ENCODE measurements around the gene RASA2.

The RASA2 gene

DNA sequence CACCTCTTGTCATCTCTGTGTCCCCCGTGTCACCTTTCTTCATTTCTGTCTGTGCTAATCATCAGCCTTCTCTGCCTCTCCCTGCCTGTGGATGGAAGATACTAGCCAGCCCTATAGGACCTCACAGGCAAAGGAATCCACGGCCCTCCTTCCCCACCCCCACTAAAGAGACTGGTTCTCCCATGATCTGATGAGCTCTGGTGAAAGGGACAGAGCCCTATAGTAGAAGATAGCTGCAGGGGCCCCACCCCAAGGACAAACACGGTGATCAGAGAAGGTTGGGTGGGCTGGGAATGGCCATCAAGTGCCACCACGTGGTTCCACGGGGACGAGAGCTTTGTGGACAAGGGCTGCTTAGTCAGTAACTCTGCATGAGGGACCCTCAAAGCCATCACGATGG lies 27.8 kb upstream of the RASA2 start:
- no peak overlapping the region for H3K27ac ChIP-seq

DNA sequence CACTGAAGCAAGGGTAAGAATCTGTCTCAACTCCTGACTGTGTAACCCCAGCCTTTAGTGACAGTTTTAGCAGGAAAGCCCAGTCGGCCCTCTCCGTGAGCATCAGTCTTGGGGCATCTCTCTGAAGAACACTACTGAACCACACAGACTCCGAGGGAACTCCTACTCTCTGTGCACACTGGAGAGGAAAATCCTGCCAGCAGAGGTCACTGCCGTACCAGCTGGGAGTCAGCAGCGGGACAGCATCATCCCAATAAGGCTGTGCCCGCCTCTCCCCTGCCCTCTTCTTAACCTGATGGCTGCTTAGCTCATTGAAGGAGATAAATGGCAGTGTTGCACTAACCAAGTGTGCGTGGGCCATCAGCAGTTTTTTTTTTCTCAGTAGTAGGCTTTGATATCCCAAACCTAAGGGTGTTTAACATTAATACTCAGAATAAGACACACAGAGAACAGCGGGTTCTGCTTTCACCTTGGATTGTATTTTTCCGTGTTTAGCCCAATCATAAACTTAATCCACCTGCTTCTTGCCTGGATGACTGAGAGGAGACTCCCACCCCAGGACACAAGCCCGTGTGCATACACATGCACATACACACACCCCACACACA lies 26.6 kb upstream of the RASA2 start:
- no peak for TF ChIP-seq ZFX (IDR thresholded peaks at IDR 0.05; ENCODE audit: borderline replicate concordance)
- TF ChIP-seq, protein P1, sequence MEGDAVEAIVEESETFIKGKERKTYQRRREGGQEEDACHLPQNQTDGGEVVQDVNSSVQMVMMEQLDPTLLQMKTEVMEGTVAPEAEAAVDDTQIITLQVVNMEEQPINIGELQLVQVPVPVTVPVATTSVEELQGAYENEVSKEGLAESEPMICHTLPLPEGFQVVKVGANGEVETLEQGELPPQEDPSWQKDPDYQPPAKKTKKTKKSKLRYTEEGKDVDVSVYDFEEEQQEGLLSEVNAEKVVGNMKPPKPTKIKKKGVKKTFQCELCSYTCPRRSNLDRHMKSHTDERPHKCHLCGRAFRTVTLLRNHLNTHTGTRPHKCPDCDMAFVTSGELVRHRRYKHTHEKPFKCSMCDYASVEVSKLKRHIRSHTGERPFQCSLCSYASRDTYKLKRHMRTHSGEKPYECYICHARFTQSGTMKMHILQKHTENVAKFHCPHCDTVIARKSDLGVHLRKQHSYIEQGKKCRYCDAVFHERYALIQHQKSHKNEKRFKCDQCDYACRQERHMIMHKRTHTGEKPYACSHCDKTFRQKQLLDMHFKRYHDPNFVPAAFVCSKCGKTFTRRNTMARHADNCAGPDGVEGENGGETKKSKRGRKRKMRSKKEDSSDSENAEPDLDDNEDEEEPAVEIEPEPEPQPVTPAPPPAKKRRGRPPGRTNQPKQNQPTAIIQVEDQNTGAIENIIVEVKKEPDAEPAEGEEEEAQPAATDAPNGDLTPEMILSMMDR (IDR thresholded peaks at IDR 0.05) = peak; percentile 96
- no peak overlapping the region for H3K27ac ChIP-seq

More for the DNA sequence above, 27.8 kb upstream of the RASA2 start:
- TF ChIP-seq, protein P1 (IDR thresholded peaks at IDR 0.05) = no peak
- TF ChIP-seq ZFX (IDR thresholded peaks at IDR 0.05; ENCODE audit: borderline replicate concordance) = no peak

DNA sequence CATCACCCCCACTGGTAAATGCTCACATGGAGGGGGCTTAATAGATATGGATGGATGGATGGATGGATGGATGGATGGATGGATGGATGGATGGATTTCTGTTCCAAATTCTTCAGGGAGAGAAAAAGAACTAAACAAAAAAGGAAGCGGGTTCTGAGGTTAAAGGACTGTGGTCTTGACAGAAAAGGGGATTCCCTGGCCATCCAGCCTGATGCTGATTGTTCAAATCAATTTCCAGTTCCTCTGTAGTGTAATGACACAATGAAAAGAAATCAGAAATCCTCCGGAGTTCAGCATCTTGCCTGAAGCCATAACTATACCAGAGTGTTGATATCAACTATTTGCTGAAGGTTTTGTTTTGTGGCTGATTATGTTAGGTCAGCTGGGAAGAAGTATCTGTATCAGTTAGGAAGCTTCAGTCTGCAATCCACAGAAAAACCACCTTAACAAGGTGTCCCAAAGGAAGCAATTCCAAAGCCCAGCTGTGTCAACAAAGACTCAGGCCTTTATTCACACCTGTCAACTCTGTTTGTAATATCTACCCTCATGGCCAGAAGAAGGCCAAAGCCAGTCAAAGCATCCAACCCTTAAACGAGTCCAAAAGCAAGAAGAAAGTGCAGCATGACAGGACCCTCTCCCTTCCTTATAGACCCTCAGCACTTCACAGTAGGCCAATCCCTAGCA lies 24.5 kb upstream of the RASA2 start:
- TF ChIP-seq ZFX (IDR thresholded peaks at IDR 0.05; ENCODE audit: borderline replicate concordance) = no peak
- TF ChIP-seq, protein P1 (IDR thresholded peaks at IDR 0.05) = no peak

DNA sequence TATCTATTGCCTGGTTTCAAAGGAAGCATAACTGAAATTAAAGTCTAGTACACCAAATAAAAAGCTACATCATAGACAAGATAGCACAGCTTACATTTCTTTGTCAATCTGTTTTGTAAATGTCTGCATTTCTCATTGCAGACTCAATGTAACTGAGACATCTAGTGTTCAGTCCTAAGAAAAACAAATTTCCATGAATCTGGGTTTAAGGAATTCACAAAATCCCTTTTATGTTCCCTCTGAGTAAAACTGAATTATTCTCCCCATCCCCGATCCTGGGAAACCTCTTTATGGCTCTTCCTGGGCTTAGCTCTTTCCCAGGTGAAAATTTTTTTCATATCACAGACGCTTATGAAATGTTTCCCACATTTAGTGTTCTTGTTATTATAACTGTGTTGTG lies 21.6 kb upstream of the RASA2 start:
- TF ChIP-seq, protein P1 (IDR thresholded peaks at IDR 0.05) = peak; percentile 26; the same call in 1 of the 2 replicates
- no peak for TF ChIP-seq ZFX (IDR thresholded peaks at IDR 0.05; ENCODE audit: borderline replicate concordance)
- H3K27ac ChIP-seq = no peak overlapping the region

More for the DNA sequence above, 24.5 kb upstream of the RASA2 start:
- no peak overlapping the region for H3K27ac ChIP-seq

DNA sequence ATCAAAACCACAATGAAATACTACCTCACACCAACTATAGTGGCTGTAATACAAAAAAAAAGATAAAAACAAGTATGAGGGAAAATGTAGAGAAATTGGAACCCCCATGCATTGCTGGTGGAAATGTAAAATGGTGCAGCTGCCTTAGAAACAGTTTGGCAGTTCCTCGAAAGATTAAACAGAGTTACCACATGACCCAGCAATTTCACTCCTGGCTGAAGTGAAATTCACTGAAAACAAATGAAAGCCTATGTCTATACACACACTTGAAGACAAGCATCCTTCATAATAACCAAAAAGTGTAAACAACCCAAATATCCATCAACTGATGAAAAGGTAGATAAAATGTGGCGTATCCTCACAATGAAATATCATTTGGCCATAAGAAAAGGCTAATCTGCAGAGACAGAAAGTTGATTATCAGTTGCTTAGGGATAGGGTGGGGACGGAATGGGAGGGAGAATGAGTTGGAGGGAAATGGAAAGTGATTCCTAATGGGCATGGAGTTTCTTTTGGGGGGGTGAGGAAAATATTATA lies 20.1 kb upstream of the RASA2 start:
- H3K27ac ChIP-seq = no peak overlapping the region
- TF ChIP-seq, protein P1 (IDR thresholded peaks at IDR 0.05) = no peak
- no peak for TF ChIP-seq ZFX (IDR thresholded peaks at IDR 0.05; ENCODE audit: borderline replicate concordance)

DNA sequence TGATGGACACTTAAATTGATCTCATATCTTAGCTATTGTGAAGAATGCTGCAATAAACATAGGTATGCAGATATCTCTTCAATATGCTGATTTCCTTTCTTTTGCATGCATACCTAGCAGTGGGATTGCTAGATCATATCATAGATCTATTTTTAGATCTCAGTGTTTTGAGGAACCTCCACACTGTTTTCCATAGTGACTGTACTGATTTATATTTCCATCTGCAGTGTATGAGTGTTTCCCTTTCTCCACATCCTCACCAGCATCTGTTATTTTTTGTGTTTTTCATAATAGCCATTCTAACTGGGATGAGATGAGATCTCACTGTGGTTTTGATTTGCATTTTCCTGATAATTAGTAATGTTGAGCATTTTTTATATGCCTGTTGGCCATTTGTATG lies 17.1 kb upstream of the RASA2 start:
- no peak overlapping the region for H3K27ac ChIP-seq
- no peak for TF ChIP-seq ZFX (IDR thresholded peaks at IDR 0.05; ENCODE audit: borderline replicate concordance)
- TF ChIP-seq, protein P1 (IDR thresholded peaks at IDR 0.05) = no peak

DNA sequence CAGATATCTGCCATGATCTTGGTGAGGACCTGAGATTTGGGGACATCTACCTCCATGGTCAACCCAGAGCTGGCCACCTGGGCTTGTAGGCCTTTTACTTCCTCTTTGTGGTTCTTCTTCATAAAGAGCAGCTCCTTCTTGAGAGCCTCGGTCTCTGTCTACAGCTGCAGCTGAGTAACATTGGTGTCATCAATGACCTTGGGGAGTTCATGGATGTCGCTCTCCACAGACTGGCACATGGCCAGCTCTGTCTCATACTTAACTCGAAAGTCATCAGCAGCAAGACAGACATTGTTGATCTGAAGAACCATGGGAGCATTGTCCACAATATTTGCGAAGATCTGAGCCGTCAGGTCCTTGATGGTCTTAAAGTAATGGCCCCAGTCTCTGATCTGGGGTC lies 15.7 kb upstream of the RASA2 start:
- no peak overlapping the region for H3K27ac ChIP-seq
- no peak for TF ChIP-seq ZFX (IDR thresholded peaks at IDR 0.05; ENCODE audit: borderline replicate concordance)
- TF ChIP-seq, protein P1 (IDR thresholded peaks at IDR 0.05) = no peak

Measured in 22Rv1 (cell line).